Activated naive CD4-positive, alpha-beta T cell treated with anti-CD3 and anti-CD28 coated beads, Interleukin-2, amount 50 U/mL, for 24 hours (primary cell): ENCODE results near the gene COG1.

ENCODE experiments used
- H3K27ac Mint-ChIP-seq: one replicate; pipeline ENCODE4 v1.8.0; 2021; ENCODE audit warnings: mild to moderate bottlenecking, mixed read lengths
- H3K27me3 Mint-ChIP-seq: one replicate; pipeline ENCODE4 v1.8.0; 2021; ENCODE audit warnings: mixed read lengths
- H3K36me3 Mint-ChIP-seq: one replicate; pipeline ENCODE4 v1.8.0; 2021; ENCODE audit warnings: mixed read lengths
- H3K4me1 Mint-ChIP-seq: one replicate; pipeline ENCODE4 v1.8.0; 2021; ENCODE audit warnings: mixed read lengths
- H3K4me3 Mint-ChIP-seq: one replicate; pipeline ENCODE4 v1.8.0; 2021; ENCODE audit warnings: mild to moderate bottlenecking, mixed read lengths
- H3K9me3 Mint-ChIP-seq: one replicate; pipeline ENCODE4 v1.8.0; 2021; ENCODE audit warnings: mixed read lengths

Gene COG1

DNA sequence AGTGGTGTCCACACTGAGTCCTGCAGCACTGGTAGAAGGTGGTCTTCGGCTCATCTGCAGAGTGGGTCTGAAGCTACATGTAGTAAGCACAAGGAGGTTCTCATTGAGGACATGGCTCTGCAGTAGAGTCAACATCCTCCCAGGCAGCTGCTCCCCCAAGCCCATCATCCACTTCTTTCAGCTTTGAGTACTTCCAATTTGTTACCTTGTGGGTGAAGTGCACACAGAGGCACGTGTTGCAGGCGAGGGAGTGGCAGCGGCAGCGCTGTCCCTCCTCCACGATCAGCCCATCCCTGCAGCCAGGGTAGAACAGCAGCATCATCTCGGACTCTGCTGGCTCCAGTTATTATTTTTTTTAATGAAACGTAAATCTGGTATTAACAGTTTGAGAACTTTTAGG is 29.8 kb upstream of the COG1 start:
- no peak overlapping the region for H3K4me3 Mint-ChIP-seq
- H3K27ac Mint-ChIP-seq, result no peak overlapping the region
- H3K36me3 Mint-ChIP-seq, result no peaks in the 10 kb centered on the region
- H3K9me3 Mint-ChIP-seq, result no peaks in the 10 kb centered on the region
- H3K4me1 Mint-ChIP-seq, result peaks cover 22% of the 10 kb centered on the region
- H3K27me3 Mint-ChIP-seq, result peaks cover 41% of the 10 kb centered on the region

DNA sequence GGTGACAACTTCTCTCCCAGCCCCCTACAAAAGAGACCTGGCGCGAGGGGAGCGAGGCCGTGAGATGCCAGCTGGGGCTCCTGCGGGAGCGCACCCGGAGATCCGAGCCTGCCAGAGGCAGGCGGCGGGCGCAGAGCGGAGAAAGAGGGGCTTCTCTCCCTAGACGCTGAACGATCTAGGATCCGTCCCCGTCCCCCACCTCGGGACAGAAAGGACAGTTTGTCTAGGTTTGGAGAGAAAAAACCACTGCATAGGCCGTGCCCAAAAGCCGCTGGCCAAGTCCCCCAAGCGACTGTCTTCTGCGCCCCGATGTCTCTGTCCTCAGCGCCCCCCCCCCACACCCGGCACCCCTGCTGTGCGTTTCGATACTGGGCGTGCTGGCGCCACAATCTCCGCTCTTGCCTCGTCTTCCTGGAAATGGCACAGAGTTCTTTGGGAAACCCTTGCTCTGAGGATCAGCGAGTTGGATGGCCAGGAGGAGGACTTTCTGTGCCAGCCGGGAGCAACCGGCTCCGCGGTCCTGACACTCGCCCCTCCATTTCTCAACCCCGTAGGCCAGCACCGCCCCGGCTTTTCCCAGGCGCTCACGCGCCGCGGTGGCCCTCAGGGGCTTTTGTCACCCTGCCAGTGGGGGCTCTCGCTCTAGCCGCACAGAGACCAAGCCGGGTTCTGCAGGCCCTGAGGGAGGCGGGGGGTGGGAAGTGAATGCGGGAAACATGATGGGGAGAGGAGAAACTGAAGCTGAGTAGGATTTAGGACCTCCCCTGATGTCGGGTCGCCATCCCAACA is 27.0 kb upstream of the COG1 start:
- Mint-ChIP-seq H3K4me3 (peak overlapping the region; percentile 80), H3K9me3 (no peaks in the 10 kb centered on the region), H3K36me3 (no peaks in the 10 kb centered on the region), H3K4me1 (peaks cover 22% of the 10 kb centered on the region), H3K27ac (no peak overlapping the region), H3K27me3 (peaks cover 36% of the 10 kb centered on the region)

DNA sequence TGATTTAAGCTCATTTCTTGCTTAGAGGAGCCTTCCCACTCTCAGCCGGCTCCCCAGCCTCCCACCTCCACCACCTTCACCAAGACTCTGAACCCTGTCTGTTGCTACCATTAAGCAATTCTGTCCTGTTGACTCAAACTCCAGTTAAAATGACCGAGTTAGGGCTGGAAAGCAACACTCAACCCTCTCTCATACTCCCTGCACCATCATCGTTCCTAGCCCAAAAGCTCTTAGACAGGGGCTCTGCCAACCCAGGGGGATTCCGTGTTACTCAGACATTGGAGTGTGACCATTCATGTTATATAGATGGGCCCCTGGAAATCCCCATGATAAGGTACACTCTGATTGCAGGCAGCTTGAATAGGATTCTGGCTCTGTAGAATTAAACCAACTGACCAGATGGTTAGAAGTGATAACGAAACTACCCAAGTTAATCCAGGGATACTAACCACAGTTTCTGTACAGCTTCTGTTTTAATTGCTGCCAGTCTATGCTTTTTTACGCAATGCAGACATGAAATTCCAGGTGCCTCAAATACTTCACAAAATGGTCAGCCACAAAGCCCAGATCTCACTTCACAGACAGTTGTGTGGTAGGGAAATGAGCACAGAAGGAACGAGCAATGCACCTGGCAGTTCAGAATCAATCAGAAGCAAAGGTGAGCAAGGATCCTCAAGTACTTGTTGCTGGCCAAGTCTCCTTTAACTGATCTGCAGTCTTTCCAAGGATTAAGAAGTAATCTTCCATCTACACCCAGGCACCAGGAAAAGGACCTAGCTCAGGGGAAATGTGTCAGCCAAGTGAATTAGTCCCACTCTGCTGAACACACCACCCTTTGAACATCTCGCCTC is 25.9 kb upstream of the COG1 start:
- Mint-ChIP-seq H3K9me3 (no peaks in the 10 kb centered on the region), H3K4me1 (peaks cover 28% of the 10 kb centered on the region), H3K4me3 (peak overlapping the region; percentile 80), H3K36me3 (no peaks in the 10 kb centered on the region), H3K27me3 (peaks cover 35% of the 10 kb centered on the region), H3K27ac (no peak overlapping the region)

DNA sequence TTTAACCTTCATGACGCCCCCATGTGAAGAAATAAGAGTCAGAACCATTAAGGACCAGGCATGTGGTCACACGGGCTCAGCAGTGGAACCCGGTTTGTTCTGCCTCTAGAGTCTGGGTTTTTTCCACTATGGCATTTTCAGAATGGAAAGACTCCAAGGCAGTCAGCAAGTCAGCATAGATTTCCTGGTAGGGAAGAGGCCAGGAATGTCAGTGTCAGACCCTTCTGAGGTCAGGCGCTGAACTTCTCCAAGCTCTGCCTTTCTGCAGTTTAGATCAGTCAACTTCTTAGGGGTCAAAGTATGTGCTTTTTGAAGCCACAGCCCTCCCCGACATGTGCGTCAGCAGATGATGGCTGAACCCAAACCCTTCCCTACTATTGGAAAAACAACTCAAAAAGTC is 24.2 kb upstream of the COG1 start:
- Mint-ChIP-seq H3K4me1 (peaks cover 35% of the 10 kb centered on the region), H3K36me3 (no peaks in the 10 kb centered on the region), H3K9me3 (no peaks in the 10 kb centered on the region), H3K27me3 (peaks cover 23% of the 10 kb centered on the region), H3K4me3 (no peak overlapping the region), H3K27ac (no peak overlapping the region)

DNA sequence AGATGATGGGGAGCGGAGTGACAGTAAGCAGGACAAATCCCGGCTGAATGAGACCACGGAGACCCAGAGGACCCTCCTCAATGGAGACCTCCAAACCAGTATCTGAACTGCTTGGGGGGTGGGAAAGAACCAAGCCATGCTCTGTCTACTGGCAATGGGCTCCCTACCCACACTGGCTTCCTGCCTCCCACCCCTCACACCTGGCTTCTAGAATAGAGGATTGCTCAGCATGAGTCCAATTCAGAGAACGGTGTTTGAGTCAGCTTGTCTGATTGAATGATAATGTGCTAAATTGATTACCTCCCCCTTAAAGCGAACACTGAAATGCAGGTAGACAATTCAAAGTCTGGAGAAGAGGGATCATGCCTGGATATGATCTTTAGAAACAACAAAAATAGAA is 22.5 kb upstream of the COG1 start:
- Mint-ChIP-seq H3K9me3 (no peaks in the 10 kb centered on the region), H3K36me3 (no peaks in the 10 kb centered on the region), H3K27ac (no peak overlapping the region), H3K4me1 (peaks cover 28% of the 10 kb centered on the region), H3K27me3 (peaks cover 13% of the 10 kb centered on the region), H3K4me3 (no peak overlapping the region)

DNA sequence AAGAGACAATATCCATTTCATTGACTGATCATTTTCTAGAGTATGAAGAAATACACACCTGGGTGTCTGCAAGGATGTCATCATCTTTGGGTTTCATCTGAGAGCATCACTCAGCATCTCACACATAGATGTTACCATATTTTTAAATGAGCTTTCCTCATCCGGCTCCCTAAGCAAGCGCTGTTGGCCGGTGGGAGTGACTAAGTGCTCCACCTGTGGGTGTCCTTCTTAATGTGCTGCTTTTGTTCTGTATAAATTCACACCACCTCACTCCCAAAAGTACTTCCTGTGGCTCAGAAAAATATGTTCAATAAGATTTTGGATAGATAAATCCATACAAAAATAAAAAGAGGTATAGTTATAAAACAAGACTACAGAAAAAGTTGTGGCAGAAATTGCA is 20.6 kb upstream of the COG1 start:
- peak overlapping the region; percentile 62 for H3K27ac Mint-ChIP-seq
- H3K4me3 Mint-ChIP-seq, result no peak overlapping the region
- no peaks in the 10 kb centered on the region for H3K9me3 Mint-ChIP-seq
- peaks cover 13% of the 10 kb centered on the region for H3K4me1 Mint-ChIP-seq
- H3K27me3 Mint-ChIP-seq, result peaks cover 4% of the 10 kb centered on the region
- no peaks in the 10 kb centered on the region for H3K36me3 Mint-ChIP-seq

DNA sequence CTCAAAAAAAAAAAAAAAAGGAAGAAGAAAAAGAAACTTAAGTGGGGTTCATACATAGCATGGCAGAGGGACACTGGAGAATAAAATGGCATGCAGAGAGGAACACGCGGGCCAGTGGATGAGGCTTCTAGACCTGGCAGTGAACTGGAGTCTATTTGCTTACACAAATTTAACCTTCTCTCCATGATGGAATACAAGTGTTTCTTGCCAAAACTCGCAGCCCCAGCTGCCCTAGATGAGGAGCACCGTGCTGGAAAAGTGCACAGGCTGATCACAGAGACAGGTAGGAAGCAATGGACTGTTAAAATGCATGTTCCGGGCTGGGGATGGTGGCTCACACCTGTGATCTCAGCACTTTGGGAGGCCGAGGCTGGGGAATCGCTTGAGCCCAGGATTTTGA is 18.7 kb upstream of the COG1 start:
- Mint-ChIP-seq H3K27me3 (no peaks in the 10 kb centered on the region), H3K9me3 (no peaks in the 10 kb centered on the region), H3K36me3 (no peaks in the 10 kb centered on the region), H3K4me3 (no peak overlapping the region), H3K27ac (no peak overlapping the region), H3K4me1 (peaks cover 13% of the 10 kb centered on the region)

DNA sequence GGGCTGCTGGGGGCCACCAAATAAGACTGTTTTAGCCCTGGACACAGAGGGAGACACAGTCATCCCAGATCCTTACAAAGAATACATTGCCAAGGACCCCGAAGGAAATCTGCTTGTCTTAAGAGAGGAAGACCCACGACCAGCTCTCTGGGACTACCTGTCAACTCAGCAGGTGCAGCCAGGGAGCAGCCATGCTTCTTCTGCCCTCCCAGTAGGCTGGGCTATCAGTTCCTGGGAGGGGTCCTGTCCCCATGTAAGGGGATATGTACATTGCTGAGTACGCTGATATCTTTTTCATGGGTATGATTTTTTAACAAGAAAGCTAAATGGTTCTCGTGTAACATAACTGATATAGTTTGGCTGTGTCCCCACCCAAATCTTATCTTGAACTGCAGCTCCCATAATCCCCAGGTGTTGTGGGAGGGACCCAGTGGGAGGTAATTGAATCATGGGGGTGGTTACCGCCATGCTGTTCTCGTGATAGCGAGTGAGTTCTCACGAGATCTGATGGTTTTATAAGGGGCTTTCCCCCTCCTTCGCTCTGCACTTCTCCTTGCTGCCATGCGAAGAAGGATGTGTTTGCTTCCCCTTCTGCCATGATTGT is 16.8 kb upstream of the COG1 start:
- no peaks in the 10 kb centered on the region for H3K27me3 Mint-ChIP-seq
- no peaks in the 10 kb centered on the region for H3K36me3 Mint-ChIP-seq
- H3K4me1 Mint-ChIP-seq, result peaks cover 12% of the 10 kb centered on the region
- H3K9me3 Mint-ChIP-seq, result no peaks in the 10 kb centered on the region
- H3K27ac Mint-ChIP-seq, result no peak overlapping the region
- no peak overlapping the region for H3K4me3 Mint-ChIP-seq

DNA sequence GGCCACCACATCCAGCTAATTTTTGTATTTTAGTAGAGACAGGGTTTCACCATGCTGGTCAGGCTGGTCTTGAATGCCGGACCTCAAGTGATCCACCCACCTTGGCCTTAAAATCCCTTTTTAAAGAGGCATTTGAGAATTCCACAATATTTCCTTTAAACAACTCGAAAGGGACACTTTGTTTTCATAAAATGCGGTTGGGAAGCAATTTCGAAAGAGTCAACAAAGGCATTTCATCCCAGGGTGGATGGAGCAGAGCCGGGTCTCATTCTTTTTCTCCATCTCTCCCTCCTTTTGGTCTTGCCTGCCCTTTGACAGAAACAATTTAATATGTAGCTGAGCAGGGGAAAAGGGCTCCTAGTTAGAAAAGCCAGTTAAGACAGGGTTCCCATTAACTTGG is 13.5 kb upstream of the COG1 start:
- H3K9me3 Mint-ChIP-seq, result no peaks in the 10 kb centered on the region
- no peak overlapping the region for H3K27ac Mint-ChIP-seq
- H3K36me3 Mint-ChIP-seq, result no peaks in the 10 kb centered on the region
- no peaks in the 10 kb centered on the region for H3K27me3 Mint-ChIP-seq
- no peak overlapping the region for H3K4me3 Mint-ChIP-seq
- no peaks in the 10 kb centered on the region for H3K4me1 Mint-ChIP-seq

DNA sequence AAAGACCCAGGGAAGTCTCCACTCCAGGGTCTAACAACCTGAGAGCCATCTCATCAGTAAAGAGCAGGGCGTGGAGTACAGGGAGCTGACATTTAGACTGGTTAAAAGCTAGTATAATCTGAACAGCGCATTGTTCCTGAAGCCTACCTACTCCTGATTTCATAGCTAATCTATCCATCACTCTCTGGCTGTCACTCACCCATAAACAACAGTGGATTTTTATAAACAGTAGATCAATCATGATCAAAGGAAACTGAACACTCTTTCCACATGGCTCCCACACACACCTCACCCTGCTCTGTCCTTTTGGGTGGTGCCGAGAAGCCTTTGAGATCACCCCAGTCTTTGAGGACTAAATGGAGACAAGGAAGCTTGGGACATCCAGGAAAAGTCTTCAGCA is 13.0 kb upstream of the COG1 start:
- H3K4me3 Mint-ChIP-seq, result no peak overlapping the region
- no peaks in the 10 kb centered on the region for H3K9me3 Mint-ChIP-seq
- H3K4me1 Mint-ChIP-seq, result no peaks in the 10 kb centered on the region
- no peaks in the 10 kb centered on the region for H3K27me3 Mint-ChIP-seq
- H3K27ac Mint-ChIP-seq, result no peak overlapping the region
- no peaks in the 10 kb centered on the region for H3K36me3 Mint-ChIP-seq

DNA sequence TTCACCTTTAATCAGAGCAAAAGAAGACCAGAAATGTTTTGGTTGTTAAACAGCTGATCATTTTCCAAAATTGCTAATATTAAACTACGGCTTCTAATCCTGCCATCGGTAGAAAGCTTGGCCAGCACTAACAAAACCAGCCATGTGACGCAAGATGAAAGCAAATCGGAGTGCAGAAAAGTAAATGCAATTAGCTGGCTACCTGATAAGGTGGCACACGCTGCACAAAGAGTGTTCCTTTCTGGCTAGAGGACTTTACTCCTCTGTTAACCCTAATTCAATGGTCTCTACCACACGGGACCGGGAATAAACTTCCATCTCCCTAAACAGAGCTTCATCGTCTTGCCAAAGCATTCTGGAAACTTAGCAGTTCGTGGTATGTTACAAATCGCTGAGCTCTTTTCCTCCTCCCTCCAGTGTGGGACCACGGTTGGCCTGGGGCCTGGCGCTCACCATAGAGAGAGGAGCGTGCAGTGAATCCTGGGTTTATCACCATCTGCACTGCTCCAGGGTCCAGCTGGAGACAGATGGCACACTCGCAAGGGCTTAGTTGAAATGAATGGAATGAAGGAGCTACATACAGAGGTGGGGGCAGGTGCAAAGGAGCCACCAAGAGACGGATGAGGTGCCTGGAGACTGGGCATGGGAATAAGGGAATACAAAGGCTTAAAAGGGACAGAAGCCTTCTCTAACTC is 10.1 kb upstream of the COG1 start:
- Mint-ChIP-seq H3K4me1 (no peaks in the 10 kb centered on the region), H3K4me3 (no peak overlapping the region), H3K36me3 (no peaks in the 10 kb centered on the region), H3K9me3 (no peaks in the 10 kb centered on the region), H3K27me3 (no peaks in the 10 kb centered on the region), H3K27ac (no peak overlapping the region)

DNA sequence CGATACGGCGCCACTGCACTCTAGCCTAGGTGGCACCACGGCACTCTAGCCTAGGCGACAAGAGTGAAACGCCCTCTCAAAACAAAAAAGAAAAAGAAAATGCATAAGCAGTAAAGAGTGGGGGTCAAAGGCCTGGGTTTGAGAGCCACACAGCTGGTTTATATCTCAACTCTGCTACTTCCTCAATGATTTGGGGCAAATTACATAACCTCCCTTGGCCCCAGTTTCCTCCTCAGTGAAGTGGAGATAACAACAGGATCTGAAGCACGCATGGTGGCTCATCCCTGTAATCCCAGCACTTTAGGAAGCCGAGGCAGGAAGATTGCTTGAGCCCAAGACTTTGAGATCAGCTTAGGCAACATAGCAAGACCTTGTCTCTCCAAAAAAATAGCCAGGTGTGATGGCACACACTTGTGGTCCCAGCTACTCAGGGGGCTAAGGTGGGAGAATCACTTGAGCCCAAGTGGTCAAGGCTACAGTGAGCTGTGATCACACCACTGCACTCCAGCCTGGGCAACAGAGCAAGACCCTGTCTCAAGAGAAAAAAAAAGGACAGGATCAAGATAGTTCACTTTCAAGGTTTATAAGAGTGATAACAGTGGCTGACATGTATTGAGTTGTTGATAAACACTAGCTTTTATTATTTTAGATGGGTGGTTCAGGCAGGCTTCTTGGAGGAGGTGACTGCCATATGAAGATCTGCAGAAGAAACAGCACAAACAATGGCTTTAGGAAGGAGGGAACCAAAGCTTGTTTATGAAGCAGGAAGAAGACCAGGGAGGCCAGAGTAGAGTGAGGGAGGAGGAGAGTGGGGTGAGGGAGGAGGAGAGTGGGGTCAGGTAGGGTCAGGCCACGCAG is 8.5 kb upstream of the COG1 start:
- no peaks in the 10 kb centered on the region for H3K9me3 Mint-ChIP-seq
- no peak overlapping the region for H3K4me3 Mint-ChIP-seq
- no peaks in the 10 kb centered on the region for H3K27me3 Mint-ChIP-seq
- no peak overlapping the region for H3K27ac Mint-ChIP-seq
- H3K36me3 Mint-ChIP-seq, result no peaks in the 10 kb centered on the region
- no peaks in the 10 kb centered on the region for H3K4me1 Mint-ChIP-seq

DNA sequence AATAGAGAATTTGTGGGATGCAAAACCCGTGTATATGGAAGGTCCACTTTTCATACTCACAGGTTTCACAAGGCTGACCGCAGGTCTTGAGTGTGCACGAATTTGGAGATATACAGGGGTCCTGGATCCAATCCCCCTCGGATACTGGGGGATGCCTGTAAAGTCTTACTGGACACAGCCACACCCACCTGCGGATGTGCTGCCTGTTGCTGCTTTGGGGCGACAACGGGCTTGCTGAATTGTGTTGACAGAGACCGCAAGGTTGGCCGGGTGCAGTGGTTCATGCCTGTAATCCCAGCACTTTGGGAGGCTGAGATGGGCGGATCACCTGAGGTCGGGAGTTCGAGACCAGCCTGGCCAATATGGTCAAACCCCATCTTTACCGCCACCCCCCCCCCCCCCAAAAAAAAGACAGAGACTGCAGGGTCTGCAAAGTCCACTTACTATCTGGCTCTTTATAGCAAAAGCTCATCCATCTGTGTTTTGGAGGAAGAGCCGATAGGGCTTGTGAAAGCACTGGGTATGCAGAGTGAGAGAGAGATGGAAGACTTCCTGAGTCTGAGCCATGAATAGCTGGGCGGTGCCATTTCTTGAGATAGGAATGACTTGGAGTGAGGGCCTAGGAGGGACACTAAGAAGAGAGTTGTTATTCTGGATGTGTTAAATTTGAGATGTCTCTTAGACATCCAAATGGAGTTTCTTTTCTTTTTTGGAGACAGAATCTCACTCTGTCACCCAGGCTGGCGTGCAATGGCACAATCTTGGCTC is 6.4 kb upstream of the COG1 start:
- Mint-ChIP-seq H3K27ac (no peak overlapping the region), H3K27me3 (no peaks in the 10 kb centered on the region), H3K9me3 (no peaks in the 10 kb centered on the region), H3K36me3 (no peaks in the 10 kb centered on the region), H3K4me3 (no peak overlapping the region), H3K4me1 (peaks cover 3% of the 10 kb centered on the region)

DNA sequence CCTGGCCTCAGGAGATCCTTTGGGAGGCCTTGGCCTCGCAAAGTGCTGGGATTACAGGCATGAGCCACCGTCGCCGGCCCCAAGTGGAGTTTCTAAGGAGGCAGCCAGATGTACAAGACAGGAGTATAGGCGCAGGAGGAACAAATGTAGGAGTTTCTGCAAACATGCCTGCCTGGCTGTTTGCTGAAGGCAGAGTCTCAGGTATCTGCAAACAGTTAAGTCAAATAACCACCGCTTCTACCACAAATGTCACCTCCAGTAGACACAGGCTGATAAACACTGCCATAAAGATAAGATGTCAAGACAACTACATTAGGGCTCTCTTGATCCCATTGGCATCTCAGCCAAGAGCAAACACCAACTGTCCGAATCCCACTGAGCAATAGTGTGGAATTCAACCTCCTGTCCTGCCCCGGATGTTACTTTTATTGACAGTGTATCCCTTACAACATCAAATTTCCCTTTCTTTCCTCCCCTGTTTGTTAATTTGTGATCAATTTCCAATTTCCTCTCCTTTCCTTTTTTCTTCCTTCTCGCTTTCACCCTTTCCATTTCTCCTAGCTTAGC is 5.6 kb upstream of the COG1 start:
- Mint-ChIP-seq H3K27me3 (no peaks in the 10 kb centered on the region), H3K27ac (no peak overlapping the region), H3K4me1 (peaks cover 6% of the 10 kb centered on the region), H3K9me3 (no peaks in the 10 kb centered on the region), H3K36me3 (no peaks in the 10 kb centered on the region), H3K4me3 (no peak overlapping the region)
